ENCODE results near the gene STARD3NL.
"Not testable (repeated sequence)": the region's sequence is repeated elsewhere in the genome, so short reads cannot be mapped to it uniquely, and the experiment has no call there.

Gene STARD3NL

DNA sequence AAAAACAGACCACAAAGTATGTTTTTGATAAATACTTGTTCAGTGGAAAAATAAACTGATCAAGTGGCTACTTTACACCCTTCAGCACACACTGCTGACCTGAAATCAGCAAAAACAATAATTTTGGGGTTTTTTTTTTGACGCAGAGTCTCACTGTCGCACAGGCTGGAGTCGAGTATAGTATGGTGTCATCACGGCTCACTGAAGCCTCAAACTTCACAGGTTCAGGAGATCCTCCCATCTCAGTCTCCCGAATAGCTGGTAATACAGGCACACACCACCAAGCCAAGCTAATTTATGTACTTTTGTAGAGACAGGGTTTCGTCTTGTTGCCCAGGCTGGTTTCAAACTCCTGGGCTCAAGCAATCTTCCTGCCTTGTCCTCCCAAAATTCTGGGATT, 64.8 kb downstream of the STARD3NL start:
- DNase-seq (ENCODE audit: low read depth), result no peak

DNA sequence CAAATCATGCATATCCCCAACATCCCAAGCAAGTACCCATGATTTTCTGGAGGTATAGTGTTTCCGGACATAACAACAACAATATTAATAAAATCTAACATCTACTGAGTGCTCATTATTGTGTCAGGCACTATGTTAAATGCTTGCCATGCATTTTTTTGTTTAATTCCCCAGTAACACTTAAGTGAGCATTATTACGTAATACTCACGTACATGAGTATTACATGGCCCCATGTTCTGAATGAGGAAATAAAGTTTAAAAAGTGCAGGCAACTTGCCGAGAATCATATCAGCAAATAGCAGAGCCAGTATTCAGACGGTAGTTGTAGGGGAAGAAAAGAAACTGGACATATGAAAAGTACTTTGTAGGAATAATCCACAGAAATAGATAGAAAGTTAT, 65.3 kb downstream of the STARD3NL start:
- DNase-seq (ENCODE audit: low read depth); H3K4me3 ChIP-seq (ENCODE audit: low read depth, low read length); in situ Hi-C loops (cut with HindIII; ENCODE audit: low sequenced_read_pairs): not testable (repeated sequence)

More for the DNA sequence above, 64.8 kb downstream of the STARD3NL start:
- H3K4me3 ChIP-seq (ENCODE audit: low read depth, low read length), result no peak overlapping the region
- TF ChIP-seq, protein P1, sequence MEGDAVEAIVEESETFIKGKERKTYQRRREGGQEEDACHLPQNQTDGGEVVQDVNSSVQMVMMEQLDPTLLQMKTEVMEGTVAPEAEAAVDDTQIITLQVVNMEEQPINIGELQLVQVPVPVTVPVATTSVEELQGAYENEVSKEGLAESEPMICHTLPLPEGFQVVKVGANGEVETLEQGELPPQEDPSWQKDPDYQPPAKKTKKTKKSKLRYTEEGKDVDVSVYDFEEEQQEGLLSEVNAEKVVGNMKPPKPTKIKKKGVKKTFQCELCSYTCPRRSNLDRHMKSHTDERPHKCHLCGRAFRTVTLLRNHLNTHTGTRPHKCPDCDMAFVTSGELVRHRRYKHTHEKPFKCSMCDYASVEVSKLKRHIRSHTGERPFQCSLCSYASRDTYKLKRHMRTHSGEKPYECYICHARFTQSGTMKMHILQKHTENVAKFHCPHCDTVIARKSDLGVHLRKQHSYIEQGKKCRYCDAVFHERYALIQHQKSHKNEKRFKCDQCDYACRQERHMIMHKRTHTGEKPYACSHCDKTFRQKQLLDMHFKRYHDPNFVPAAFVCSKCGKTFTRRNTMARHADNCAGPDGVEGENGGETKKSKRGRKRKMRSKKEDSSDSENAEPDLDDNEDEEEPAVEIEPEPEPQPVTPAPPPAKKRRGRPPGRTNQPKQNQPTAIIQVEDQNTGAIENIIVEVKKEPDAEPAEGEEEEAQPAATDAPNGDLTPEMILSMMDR (IDR thresholded peaks at IDR 0.05; ENCODE audit: low read depth, low read length, missing control alignments), result no peak
- in situ Hi-C loops (cut with HindIII; ENCODE audit: low sequenced_read_pairs), result no loop called here

DNA sequence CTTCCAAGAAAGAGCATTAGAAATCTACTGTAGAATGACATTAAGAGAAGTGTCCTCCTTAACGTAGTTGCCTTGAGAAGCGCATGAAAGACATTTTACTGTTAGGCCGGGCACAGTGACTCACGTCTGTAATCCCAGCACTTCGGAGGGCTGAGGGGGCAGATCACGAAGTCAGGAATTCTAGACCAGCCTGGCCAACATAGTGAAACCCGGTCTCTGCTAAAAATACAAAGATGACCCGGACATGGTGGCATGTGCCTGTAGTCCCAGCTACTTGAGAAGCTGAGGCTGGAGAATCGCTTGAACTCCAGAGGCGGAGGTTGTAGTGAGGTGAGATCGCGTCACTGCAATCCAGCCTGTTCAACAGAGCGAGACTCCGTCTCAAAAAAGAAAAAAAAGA, 66.5 kb downstream of the STARD3NL start:
- in situ Hi-C loops (cut with HindIII; ENCODE audit: low sequenced_read_pairs), result no loop called here
- no peak for DNase-seq (ENCODE audit: low read depth)
- no peak overlapping the region for H3K4me3 ChIP-seq (ENCODE audit: low read depth, low read length)
- TF ChIP-seq, protein P1 (IDR thresholded peaks at IDR 0.05; ENCODE audit: low read depth, low read length, missing control alignments), result no peak

DNA sequence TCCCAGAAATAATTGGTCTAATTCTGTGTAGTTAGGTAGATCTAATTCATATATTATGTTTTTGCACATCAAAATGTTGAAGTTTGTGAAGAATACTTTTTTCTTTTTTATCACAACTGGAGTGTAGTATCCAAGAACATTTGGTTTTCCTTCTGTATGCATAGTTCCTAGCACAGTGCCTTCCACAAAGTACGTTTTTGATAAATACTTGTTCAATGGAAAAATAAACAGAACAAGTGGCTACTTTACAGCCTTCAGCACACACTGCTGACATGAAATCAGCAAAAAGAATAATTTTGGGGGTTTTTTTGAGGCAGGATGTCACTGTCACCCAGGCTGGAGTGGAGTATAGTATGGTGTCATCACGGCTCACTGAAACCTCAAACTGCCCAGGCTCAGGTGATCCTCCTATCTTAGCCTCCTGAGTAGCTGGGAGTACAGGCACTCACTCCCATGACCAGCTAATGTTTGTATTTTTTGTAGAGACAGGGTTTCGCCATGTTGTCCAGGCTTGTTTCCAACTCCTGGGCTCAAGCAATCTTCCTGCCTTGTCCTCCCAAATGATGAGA, 67.4 kb downstream of the STARD3NL start:
- in situ Hi-C loops (cut with HindIII; ENCODE audit: low sequenced_read_pairs), result no loop called here
- DNase-seq (ENCODE audit: low read depth), result no peak
- H3K4me3 ChIP-seq (ENCODE audit: low read depth, low read length), result no peak overlapping the region
- TF ChIP-seq, protein P1 (IDR thresholded peaks at IDR 0.05; ENCODE audit: low read depth, low read length, missing control alignments), result no peak

DNA sequence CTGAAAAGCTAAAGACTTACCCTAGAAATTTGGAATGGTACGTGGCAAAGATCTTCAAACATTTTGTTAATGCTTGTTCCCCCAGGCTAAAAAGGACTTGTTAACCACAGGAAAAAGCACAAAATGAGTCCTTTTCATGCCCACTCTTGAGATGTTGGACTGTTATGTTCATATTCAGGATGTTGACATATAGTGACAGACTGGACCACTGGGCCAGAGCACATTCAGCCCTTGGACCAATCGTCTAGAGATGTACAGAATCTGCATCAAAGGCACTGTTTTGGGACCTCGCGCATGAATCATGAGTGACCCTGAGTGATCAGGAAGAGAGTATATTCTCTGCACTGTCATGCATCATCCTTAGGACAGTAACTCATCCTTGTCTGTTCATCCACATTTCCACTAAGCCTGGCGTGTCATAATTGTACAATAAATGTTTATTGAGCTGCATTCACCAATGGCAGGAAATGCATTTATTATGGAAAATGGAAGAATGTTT, 70.1 kb downstream of the STARD3NL start:
- TF ChIP-seq, protein P1 (IDR thresholded peaks at IDR 0.05; ENCODE audit: low read depth, low read length, missing control alignments), result no peak
- DNase-seq (ENCODE audit: low read depth), result no peak
- H3K4me3 ChIP-seq (ENCODE audit: low read depth, low read length), result no peak overlapping the region
- in situ Hi-C loops (cut with HindIII; ENCODE audit: low sequenced_read_pairs), result no loop called here

DNA sequence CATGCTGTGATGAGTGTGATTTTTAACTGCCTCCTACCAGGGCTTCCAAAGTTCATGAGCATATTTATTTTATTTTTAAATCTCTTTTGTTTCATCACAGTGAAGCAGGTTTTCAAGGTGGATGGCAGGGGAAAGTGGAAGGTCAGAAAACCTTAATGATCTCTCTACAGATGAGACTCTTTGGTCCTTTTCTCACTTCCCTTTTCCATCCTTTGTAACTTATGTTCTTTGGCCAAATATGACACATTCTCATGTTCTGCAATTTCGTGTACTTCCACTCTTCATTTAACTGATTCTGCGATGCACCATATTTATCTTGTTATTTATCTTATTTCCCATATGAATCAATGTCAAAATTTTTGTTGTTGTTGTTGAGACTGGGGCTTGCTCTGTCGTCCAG, 71.8 kb downstream of the STARD3NL start:
- H3K4me3 ChIP-seq (ENCODE audit: low read depth, low read length); in situ Hi-C loops (cut with HindIII; ENCODE audit: low sequenced_read_pairs); DNase-seq (ENCODE audit: low read depth): not testable (repeated sequence)

DNA sequence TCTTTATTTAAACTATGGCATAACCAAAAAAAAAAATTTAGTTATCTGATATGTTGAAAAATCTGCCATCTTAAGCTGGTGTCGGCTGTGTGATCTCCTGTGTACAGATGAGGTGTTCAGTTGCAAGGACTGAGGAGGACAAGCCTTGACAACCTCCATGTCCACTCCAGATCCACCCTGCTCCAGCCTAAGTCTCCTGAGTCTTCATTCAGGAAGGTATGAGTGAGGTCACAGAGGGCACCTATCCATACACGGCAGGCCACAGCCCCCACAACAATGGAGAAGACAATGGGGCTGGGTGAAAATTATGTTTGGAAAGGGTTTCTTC, 79.3 kb downstream of the STARD3NL start:
- no peak for DNase-seq (ENCODE audit: low read depth)
- TF ChIP-seq, protein P1 (IDR thresholded peaks at IDR 0.05; ENCODE audit: low read depth, low read length, missing control alignments), result no peak
- H3K4me3 ChIP-seq (ENCODE audit: low read depth, low read length), result no peak overlapping the region
- in situ Hi-C loops (cut with HindIII; ENCODE audit: low sequenced_read_pairs), result no loop called here

DNA sequence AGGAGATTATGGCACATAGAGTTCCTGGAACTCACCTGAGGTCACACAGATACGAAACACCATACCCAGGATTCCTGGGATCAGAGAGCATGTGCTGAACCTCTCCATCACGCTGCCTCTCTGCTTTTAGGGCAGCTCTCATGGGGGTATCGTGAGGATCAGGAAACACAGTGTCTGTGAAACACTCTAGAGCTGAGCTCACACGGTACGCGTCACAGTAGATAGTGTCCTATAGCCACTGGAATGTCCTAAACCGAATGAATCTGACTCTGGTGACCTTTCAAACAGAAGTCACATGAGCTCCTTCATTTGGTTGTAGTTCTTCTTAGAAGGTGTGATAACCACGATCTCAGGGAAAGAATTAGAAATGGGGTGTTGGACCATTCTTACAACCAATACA, 81.1 kb downstream of the STARD3NL start:
- H3K4me3 ChIP-seq (ENCODE audit: low read depth, low read length); DNase-seq (ENCODE audit: low read depth); in situ Hi-C loops (cut with HindIII; ENCODE audit: low sequenced_read_pairs): not testable (repeated sequence)

DNA sequence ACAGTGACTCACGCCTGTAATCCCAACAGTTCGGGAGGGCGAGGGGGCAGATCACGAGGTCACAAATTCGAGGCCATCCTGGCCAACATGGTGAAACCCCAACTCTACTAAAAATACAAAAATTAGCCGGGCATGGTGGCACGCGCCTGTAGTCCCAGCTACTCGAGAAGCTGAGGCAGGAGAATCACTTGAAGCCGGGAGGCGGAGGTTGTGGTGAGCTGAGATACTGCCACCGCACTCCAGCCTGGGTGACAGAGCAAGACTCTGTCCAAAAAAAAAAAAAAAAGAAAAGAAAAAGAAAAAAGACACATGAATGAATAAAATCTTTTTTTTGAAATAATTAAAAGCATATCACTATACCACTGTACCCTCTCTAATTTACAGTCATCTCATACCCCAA, 83.6 kb downstream of the STARD3NL start:
- DNase-seq (ENCODE audit: low read depth); in situ Hi-C loops (cut with HindIII; ENCODE audit: low sequenced_read_pairs); H3K4me3 ChIP-seq (ENCODE audit: low read depth, low read length): not testable (repeated sequence)

DNA sequence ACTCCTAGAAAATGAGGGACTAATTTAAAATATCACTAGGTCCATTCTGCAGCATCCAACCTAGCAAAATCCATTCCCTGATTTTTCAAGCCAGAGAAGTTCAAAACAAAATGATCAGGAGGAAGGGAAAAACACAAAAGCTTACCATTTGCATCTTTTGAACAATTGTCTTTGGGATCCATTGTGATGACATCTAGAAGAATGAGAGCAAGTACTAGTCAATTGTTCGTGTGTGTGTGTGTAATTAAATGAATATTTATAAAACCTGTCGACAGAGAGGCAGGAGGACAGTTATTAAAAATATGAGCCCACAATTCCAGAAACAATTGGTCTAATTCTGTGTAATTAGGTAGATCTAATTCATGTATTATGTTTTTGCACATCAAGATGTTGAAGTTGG, 84.0 kb downstream of the STARD3NL start:
- H3K4me3 ChIP-seq (ENCODE audit: low read depth, low read length); DNase-seq (ENCODE audit: low read depth); in situ Hi-C loops (cut with HindIII; ENCODE audit: low sequenced_read_pairs): not testable (repeated sequence)

Measured in astrocyte of the cerebellum (primary cell).